Large intestine (tissue), 3 donors: Measurements from ENCODE around the gene ABCB8. TPM values are rescaled to one million over a fixed set of nuclear protein-coding genes. Genes with fewer than 3 reads are reported as not detected.

Experiments
- DNase-seq, 2 donors: peaks; one replicate each; pipeline versions ENCODE4 v3.0.0 to v3.0.0-alpha.2; 2013
- H3K27ac ChIP-seq: one replicate; pipeline ENCODE4 v1.5.1; 2013; ENCODE audit warnings: low read length
- H3K27me3 ChIP-seq: 2 replicates; pipeline ENCODE4 v1.6.1; 2013; ENCODE audit warnings: low read length; ENCODE audit not compliant: control insufficient read depth, insufficient read depth
- H3K36me3 ChIP-seq: 2 replicates; pipeline ENCODE4 v1.6.1; 2013; ENCODE audit warnings: low read length; ENCODE audit not compliant: control insufficient read depth, insufficient read depth
- H3K4me1 ChIP-seq: one replicate; pipeline ENCODE4 v1.6.1; 2013; ENCODE audit warnings: low read length; ENCODE audit not compliant: control insufficient read depth, insufficient read depth
- H3K4me3 ChIP-seq: one replicate; pipeline ENCODE4 v1.5.1; 2013; ENCODE audit warnings: low read length
- H3K9me3 ChIP-seq: one replicate; pipeline ENCODE4 v1.6.1; 2013; ENCODE audit warnings: mild to moderate bottlenecking, low read depth, low read length, moderate library complexity; ENCODE audit not compliant: control insufficient read depth
- WGBS: methylation state at CpG from one replicate; pipeline ENCODE4 v1.1.5; 2013; ENCODE audit warnings: low lambda C conversion rate; ENCODE audit not compliant: insufficient coverage; 5-methylcytosine and 5-hydroxymethylcytosine counted together
- polyA plus RNA-seq: library from polyadenylated mRNA; unstranded; fragments of 120-200 nt; gene quantifications from one replicate; pipeline ENCODE4 v1.2.1, GENCODE V29; 2013

ABCB8 gene
- polyA plus RNA-seq, 1 donor, result 24.2 TPM

DNA sequence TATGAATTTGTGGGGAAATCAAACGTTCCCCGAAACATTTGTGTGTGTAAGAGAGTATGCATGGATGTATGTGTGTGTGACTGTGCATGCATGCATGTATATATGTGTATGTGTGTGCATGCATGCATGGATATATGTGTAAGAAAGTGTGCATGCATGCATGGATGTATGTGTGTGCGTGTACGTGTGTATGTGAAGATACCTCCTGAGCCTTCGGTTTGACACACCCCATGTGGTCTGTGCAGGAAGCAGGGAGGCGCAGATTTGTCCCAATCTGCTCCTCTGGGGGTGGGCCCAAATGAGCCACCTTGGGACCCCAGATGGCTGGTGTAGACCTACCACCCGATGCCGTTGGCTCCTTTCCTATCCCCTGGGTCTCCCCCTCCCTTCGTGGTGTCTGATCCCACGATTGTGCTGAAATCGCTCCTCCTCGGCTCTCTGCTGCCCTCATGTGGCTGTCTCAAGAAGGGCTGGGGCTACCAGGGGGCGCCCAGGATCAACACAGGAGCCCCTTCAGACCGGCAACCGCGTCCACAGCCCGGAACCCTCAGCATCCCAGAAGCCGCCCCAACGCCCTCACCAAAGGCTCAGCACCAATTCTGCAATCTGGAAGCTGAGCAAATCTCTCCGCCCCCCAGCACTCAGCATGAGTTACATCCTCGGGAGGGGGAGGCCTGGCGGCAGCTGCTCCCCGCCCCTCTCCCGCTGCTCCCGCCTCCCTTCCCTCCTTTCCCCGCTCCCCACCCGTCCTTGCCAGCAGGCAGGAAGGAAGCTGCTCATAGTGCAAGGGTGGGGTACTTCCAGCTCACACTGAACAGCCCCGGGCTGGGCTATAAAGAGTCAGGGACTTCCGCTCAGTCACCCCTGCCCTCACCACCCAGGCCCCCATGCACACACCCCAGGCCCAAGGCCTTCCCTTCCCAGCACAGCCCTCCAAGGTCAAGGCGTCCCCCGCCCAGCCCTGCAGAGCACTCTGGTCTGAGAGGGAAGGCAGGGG, 39.7 kb upstream of the ABCB8 start:
- no peaks in the 10 kb centered on the region for H3K36me3 ChIP-seq
- peak; percentile 58 to 72 for DNase-seq
- no CpG with 5 or more reads among the region's 31 CpGs for WGBS
- H3K27ac ChIP-seq, result peak overlapping the region; percentile 24
- peaks cover 10% of the 10 kb centered on the region for H3K9me3 ChIP-seq
- H3K4me1 ChIP-seq, result peaks cover 8% of the 10 kb centered on the region
- H3K27me3 ChIP-seq, result no peaks in the 10 kb centered on the region
- H3K4me3 ChIP-seq, result no peak overlapping the region

GRCh38 chr7:150989456-150989855, 38.8 kb upstream of the ABCB8 start:
- Histone ChIP-seq H3K4me1 (peaks cover 12% of the 10 kb centered on the region), H3K9me3 (peaks cover 10% of the 10 kb centered on the region), H3K4me3 (no peak overlapping the region), H3K36me3 (no peaks in the 10 kb centered on the region), H3K27ac (peak overlapping the region; percentile 24), H3K27me3 (no peaks in the 10 kb centered on the region)
- DNase-seq, result no peak
- WGBS, result 75% methylated on average over 2 of the region's 7 CpGs

DNA sequence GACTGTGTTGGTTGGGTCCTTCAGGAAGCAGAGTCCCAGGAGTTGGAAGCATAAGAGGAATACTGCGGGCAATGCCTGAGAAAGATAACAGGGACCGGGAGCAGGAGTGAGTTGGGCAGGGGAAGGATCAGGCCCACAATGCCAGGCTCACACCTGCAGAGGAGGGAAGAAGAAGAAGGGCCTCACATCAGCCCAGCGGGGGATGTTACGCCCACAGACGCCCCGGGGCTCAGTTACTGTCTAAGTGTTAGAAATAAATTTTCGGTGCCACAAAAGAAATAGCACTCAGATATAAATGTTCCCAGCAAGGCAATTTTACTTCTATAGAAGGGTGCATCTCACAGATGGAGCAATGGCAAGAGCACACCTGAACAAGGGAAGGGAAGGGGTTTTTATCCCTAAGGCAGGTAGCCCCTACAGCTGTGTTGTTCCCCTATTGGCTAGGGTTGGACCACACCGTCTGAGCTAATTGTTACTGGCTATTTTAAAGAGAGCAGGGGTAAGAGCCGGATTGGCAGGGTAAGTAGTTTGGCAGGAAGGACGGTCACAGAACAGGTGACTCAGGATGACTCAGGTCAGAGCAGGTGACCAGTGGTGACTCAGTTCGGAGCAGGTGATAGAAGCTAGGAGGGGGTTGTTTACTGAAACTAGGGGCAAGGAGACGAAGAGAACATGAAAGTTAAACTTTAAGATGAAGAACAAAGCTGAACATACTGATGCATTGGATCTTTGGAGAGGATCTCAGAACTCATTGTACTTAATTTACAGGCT, 37.6 kb upstream of the ABCB8 start, which contains the start of gene NOS3:
Gene NOS3 (plus strand): TSS at position 602 of the 771 bp plus-strand sequence. CDS start 2,787 bp downstream, outside the sequence.
- Histone ChIP-seq H3K27me3 (no peaks in the 10 kb centered on the region), H3K9me3 (peaks cover 10% of the 10 kb centered on the region), H3K4me1 (peaks cover 17% of the 10 kb centered on the region), H3K27ac (no peak within 1 kb of the TSS), H3K36me3 (no peaks in the 10 kb centered on the region), H3K4me3 (no peak within 1 kb of the TSS)
- DNase-seq, result no peak
- WGBS, result 90% methylated on average over 2 of the region's 12 CpGs

- no CpG with 5 or more reads among the region's 6 CpGs for WGBS
- DNase-seq, result no peak
- peaks cover 26% of the 10 kb centered on the region for H3K4me1 ChIP-seq
- no peaks in the 10 kb centered on the region for H3K27me3 ChIP-seq
- no peak overlapping the region for H3K4me3 ChIP-seq
- peaks cover 10% of the 10 kb centered on the region for H3K9me3 ChIP-seq
- H3K27ac ChIP-seq, result no peak overlapping the region
- H3K36me3 ChIP-seq, result no peaks in the 10 kb centered on the region
Measured at GRCh38 chr7:150992051-150992640, 36.1 kb upstream of the ABCB8 start.

DNA sequence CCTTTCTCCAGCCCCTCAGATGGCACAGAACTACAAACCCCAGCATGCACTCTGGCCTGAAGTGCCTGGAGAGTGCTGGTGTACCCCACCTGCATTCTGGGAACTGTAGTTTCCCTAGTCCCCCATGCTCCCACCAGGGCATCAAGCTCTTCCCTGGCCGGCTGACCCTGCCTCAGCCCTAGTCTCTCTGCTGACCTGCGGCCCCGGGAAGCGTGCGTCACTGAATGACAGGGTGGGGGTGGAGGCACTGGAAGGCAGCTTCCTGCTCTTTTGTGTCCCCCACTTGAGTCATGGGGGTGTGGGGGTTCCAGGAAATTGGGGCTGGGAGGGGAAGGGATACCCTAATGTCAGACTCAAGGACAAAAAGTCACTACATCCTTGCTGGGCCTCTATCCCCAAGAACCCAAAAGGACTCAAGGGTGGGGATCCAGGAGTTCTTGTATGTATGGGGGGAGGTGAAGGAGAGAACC, 35.4 kb upstream of the ABCB8 start:
- no peak overlapping the region for H3K27ac ChIP-seq
- H3K4me1 ChIP-seq, result peaks cover 33% of the 10 kb centered on the region
- H3K9me3 ChIP-seq, result peaks cover 10% of the 10 kb centered on the region
- H3K27me3 ChIP-seq, result no peaks in the 10 kb centered on the region
- no CpG with 5 or more reads among the region's 5 CpGs for WGBS
- no peak for DNase-seq
- no peaks in the 10 kb centered on the region for H3K36me3 ChIP-seq
- no peak overlapping the region for H3K4me3 ChIP-seq

DNA sequence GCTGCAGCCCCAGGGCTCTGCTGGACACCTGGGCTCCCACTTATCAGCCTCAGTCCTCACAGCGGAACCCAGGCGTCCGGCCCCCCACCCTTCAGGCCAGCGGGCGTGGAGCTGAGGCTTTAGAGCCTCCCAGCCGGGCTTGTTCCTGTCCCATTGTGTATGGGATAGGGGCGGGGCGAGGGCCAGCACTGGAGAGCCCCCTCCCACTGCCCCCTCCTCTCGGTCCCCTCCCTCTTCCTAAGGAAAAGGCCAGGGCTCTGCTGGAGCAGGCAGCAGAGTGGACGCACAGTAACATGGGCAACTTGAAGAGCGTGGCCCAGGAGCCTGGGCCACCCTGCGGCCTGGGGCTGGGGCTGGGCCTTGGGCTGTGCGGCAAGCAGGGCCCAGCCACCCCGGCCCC, 34.7 kb upstream of the ABCB8 start:
- H3K27ac ChIP-seq, result no peak overlapping the region
- no peak overlapping the region for H3K4me3 ChIP-seq
- DNase-seq, result no peak

GRCh38 chr7:150994141-150994837, 34.0 kb upstream of the ABCB8 start:
- H3K27ac ChIP-seq, result no peak overlapping the region
- H3K27me3 ChIP-seq, result no peaks in the 10 kb centered on the region
- H3K36me3 ChIP-seq, result no peaks in the 10 kb centered on the region
- WGBS, result no CpG with 5 or more reads among the region's 15 CpGs
- H3K4me1 ChIP-seq, result peaks cover 24% of the 10 kb centered on the region
- peak in 1 of 2 donors; percentile 73 for DNase-seq
- no peak overlapping the region for H3K4me3 ChIP-seq
- peaks cover 10% of the 10 kb centered on the region for H3K9me3 ChIP-seq

More for the DNA sequence above, 34.7 kb upstream of the ABCB8 start:
- H3K27me3 ChIP-seq, result no peaks in the 10 kb centered on the region
- H3K36me3 ChIP-seq, result no peaks in the 10 kb centered on the region
- peaks cover 27% of the 10 kb centered on the region for H3K4me1 ChIP-seq
- peaks cover 10% of the 10 kb centered on the region for H3K9me3 ChIP-seq
- no CpG with 5 or more reads among the region's 14 CpGs for WGBS

GRCh38 chr7:150994838-150995510, 33.3 kb upstream of the ABCB8 start:
- Histone ChIP-seq H3K4me3 (no peak overlapping the region), H3K27ac (no peak overlapping the region), H3K9me3 (peaks cover 4% of the 10 kb centered on the region), H3K27me3 (no peaks in the 10 kb centered on the region), H3K4me1 (peaks cover 24% of the 10 kb centered on the region), H3K36me3 (no peaks in the 10 kb centered on the region)
- DNase-seq, result no peak
- WGBS, result no CpG with 5 or more reads among the region's 19 CpGs

- peak in 1 of 2 donors; percentile 75 for DNase-seq
- H3K9me3 ChIP-seq, result no peaks in the 10 kb centered on the region
- H3K36me3 ChIP-seq, result no peaks in the 10 kb centered on the region
- peak overlapping the region; percentile 51 for H3K27ac ChIP-seq
- no peak overlapping the region for H3K4me3 ChIP-seq
- peaks cover 24% of the 10 kb centered on the region for H3K4me1 ChIP-seq
- no peaks in the 10 kb centered on the region for H3K27me3 ChIP-seq
- WGBS, result no CpG with 5 or more reads among the region's 31 CpGs
Measured at GRCh38 chr7:150996376-150997074, 31.7 kb upstream of the ABCB8 start.
